GM12874 (cell line): Measurements from ENCODE around the gene SRGAP1.

Source experiments
- TF ChIP-seq, protein P1 (sequence below): IDR thresholded peaks from 2 replicates; pipeline ENCODE4 v1.5.1; 2011; ENCODE audit warnings: low read depth, mild to moderate bottlenecking, control low read depth, low read length, moderate library complexity; ENCODE audit not compliant: insufficient read depth

The SRGAP1 gene

DNA sequence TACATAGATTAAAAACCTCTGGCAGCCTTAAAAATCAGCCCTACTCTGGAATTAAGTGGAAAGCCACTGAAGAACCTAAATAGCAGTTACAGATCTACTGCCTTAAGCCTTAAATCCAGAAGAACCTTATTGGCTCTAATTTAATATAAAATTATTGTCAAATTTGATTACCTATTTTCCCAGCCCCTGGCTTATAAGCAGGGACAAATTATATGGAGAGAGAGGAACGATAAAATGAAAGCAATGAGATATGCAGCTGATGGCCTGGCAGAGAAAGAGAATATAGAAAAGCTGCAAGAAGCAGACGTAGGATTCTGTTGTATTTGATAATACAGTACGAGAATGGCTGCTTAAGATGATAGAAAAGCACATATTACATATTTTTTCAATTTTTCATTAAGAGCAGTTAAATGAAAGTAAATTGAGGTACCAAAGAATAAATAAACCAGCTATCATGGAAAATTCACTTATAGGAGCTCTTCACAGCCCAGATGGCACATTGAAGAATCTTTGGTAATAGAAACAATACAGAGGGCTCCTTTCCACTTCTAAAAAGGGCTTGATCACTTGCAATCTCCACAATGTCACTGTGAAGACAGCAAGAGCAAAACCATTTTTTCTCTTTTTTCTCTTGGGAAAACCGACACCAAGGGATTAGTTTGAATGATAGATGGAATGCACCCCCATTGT, 248.2 kb downstream of the SRGAP1 start:
- TF ChIP-seq, protein P1, sequence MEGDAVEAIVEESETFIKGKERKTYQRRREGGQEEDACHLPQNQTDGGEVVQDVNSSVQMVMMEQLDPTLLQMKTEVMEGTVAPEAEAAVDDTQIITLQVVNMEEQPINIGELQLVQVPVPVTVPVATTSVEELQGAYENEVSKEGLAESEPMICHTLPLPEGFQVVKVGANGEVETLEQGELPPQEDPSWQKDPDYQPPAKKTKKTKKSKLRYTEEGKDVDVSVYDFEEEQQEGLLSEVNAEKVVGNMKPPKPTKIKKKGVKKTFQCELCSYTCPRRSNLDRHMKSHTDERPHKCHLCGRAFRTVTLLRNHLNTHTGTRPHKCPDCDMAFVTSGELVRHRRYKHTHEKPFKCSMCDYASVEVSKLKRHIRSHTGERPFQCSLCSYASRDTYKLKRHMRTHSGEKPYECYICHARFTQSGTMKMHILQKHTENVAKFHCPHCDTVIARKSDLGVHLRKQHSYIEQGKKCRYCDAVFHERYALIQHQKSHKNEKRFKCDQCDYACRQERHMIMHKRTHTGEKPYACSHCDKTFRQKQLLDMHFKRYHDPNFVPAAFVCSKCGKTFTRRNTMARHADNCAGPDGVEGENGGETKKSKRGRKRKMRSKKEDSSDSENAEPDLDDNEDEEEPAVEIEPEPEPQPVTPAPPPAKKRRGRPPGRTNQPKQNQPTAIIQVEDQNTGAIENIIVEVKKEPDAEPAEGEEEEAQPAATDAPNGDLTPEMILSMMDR: no peak

DNA sequence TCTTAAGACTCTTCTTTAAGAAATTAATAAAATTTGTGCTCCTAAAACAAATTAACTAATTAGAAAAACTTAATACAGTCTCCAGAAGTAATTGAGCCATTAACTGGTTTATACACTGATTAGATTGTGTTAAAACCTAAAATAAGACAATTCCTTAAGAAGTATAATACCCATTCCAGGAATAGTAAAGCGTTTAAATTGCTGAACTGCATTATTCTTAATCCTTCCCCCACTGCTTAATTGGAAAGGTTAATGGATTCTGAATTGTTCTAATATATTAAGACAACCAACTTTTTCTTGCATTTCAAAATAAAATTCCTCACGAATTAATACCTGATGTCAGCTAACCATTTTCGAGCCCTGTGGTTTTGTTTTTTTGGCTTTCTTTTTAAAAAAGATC, 249.2 kb downstream of the SRGAP1 start:
- TF ChIP-seq, protein P1: no peak

DNA sequence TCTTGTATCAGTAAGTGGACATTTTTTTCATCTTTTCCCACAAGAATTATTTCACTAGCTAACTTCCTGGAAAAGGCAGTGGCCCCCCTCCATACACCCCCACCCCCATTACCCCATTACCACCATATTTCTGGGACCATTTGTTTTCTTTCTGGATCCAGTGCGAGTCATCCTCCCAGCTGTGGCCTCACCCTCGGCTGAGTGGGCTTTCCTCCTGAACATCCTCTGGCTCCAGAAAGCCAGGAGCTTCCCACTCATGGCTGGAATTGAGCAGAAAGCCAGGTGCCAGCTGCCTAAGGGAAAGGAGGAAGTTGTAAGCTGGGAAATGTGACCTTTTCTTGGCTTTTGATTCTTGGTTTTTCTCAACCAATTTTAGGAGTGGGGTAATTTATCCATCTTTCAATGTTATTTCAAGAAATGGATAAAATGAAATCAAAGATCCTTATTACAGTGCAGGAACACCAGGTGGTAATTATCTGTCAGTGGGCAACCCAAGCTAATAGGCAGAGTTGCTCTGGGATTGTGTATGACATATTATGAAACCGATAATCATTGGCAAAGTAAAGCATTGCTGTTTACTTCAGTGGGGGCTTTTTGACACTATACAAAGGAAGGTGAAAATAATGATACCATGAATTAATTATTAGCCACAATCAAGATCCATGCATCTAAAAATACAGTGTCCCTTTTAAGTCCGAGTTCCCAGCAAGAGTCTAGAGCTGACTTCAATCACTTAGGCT, 253.0 kb downstream of the SRGAP1 start:
- TF ChIP-seq, protein P1: no peak

DNA sequence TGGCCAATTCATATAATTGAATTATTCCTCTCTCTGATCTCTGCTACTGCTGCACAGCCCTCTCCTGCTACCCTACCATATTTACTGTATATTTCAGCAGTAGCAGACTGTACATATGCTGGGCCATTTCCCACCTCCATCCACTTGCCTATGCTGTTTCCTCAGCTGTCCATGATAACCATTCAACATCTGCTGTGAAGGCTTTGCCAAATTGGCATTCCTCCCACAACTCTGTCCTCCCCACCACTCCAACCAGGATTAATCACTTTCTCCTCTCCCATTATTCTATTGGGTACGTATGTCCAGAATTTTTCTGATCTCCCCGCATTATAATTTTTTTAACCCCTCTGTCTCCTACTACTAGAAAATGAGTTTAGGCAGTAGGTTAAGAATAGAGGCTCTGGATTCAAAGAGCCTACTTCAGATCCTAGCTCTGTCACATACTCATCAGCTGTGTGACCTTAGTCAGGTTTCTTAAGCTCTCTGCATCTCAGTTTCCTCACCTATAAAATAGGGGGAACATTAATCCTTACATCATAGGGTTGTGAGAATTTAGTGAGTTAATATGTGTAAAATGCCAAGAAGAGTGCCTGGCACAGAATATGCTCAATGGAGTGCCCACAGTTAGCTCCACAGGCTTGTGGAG, 254.3 kb downstream of the SRGAP1 start:
- TF ChIP-seq, protein P1: no peak

DNA sequence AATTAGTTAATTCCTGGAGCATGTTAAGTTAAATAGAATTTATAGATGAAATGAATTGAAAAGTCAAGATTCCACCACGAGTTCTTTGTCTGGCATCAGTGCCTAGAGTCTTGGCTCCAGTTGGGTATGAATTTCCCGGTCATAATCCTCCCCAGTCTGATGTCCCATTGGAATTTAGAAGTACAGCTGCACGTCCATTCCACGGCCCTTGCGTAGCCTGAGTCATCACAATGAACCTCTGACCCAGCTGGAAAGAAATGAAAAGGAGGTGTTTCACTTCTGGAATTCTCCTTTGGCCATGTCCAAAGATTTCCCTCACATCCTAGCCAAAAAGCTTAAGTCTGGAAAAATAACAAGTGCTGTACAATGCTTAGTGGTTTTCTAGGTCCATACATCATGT, 254.9 kb downstream of the SRGAP1 start:
- TF ChIP-seq, protein P1: no peak

DNA sequence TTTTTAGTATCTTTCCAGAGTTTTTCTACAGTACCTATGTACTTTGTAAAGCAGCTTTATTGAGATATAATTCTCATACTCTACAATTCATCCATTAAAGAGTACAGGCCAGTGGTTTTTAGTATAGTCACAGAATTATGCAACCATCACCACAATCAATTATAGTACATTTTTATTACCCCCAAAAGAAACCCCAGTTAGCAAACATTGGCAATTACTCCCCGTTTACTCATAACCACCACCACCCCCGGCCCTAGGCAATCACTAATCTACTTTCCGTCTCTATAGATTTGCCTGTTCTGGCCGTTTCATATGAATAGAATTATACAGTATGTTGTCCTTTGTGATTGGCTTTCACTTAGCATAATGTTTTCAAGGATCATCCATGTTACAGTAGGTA, 257.8 kb downstream of the SRGAP1 start:
- TF ChIP-seq, protein P1: no peak
